ENCODE results near the gene MGST1. TPM values are rescaled to one million over a fixed set of nuclear protein-coding genes. Genes with fewer than 3 reads are reported as not detected.
"Not testable (repeated sequence)": the region's sequence is repeated elsewhere in the genome, so short reads cannot be mapped to it uniquely, and the experiment has no call there.

Gene MGST1
- total RNA-seq, 1 experiment from 2014 or later, result 32.6 TPM

DNA sequence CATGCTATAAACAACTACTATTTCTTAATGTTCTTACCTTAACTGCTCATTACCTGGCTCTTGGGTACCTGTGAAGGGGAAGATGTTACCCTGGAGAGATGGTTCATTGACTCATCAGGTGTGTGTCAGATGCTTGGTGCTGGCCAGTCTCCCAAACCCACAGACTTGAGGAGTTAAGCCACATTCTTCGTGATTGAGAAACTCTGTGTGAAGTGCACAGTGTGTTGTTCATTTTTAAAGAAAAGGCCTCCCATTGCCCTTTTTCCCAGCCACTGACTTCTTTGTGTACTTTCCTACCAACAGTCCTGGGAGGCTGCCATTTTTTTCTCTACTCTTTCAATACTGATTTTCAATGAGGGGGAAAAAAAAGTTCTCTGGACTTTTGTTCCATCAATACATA is 3.2 kb downstream of the MGST1 start:
- DNase-seq (ENCODE audit: low read depth), result peak; percentile 81

DNA sequence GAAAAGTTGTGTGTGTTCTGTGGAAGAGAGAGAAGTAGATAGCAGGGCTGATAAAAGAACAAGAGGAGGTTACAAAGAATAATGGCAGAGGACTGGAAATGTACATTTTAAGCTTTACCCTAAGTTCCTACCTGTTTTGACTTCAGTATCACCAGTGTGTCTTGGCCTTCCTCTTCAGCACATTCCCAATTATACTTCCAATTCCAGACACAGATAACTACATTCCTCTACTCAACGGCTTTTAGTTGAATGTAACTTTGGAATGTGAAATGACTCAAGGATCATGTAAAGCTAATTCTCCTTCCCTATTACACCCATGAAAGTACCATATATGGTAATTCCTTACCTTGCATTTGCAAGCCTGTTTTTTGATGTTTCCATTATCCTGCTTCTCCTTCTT is 5.0 kb downstream of the MGST1 start:
- no peak for DNase-seq (ENCODE audit: low read depth)

DNA sequence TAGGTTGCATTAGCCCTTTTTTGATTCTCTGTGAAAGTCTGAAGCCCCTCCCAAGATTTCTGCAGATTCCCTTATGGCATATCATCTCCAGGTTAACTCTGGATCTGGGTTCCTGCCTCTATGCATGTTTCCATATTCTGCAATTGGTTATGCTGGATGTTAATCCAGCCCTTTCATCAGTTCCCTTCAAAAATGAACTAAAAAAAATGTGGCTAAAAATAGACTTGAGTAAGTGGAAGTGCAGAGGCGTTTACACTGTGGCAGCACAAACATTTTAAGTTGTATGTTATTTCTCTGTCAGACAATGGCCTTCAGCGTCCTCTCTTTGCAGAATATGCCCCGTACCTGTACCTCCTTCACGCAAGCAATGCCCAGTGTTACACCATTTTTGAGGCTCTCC is 11.4 kb downstream of the MGST1 start:
- no peak for DNase-seq (ENCODE audit: low read depth)

DNA sequence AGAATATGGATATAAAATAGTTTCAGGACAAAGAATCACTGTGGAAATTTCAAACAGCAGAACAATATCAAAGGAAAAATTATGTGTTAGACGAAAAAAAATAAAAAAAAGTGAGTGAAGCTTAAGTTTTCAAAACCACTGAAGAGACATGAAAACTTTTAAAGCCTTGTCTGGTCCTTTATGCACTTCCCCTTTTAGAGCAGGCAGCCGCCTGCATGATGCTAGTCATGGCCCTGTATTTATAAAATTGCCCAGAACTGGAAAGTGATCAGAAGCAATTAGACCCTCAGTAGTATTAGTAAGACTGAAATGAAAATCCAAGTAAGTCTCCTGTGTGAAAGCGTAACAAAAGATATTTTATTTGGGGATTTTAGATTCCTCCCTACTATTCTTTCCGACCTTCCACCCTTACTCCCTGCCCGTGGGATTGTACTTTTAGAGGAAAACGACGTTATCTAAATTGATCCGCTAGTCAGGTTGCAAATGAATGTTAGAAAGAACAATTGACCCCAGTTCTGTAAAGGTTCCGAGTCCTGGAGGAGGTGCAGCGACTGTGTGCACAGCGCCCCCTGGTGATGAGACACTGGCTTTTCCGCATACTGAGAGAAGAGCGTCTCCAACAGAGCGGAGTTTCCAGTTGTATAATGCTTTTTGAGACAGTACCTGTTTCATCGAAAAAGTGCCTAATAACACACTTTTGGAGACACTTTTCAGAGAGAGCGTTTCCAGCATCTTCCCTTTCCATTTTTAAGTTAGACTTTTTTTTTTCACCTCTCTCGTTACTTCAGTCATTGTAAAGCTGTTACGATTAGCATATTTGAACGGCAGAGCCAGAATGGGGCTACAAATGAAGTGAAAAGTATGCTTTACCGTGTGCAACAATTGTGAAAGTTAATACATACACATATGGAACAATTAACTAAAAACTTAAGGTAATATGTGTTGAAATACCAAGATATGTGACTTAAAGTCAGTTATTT is 12.4 kb downstream of the MGST1 start:
- DNase-seq (ENCODE audit: low read depth), result peak; percentile 42

DNA sequence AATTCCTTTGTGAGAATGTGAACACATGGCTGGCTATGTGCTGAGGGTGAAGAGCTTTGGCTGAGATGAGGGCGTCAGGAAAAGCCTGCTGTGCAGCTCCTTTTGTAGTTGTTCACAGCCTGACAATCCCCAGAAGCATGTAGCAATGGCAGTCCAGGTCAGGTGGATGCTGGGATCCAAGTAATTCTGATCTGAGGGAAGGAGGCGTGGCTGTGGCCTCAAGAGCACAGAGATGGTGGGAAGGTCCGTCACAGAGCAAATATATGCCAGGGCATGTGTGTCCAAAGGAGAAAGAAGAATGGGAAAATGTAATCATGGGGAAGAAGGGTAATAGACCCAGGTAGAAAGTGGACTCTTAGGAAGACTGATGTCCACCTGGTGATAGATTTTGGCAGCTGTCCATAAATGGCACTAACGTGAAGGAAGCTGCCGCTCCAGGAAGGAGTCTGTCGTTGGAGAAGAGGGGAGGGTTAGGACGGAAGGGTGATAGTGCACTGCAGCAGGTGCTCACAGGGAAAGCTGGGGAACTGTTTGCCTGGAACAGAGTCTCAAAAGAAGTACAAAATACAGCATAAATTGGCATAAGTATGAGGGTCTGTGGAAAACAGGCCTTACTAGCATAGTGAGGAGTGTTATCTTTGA is 13.8 kb downstream of the MGST1 start:
- no peak for DNase-seq (ENCODE audit: low read depth)

DNA sequence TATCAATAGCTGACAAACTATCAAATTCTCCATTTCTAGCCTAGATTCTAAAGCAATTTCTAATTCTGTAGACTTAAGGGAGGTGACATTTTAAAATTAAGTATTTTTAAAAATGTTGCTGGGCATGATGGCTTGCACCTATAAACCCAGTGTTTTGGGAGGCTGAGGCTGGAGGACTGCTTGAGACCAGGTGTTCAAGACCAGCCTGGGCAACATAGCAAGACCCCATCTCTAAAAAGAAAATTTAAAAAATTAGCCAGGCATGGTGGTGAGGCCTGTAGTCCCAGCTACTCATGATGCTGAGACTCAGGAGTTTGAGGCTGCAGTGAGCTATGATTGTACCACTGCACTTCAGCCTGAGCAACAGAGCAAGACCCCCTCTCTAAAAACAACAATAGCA is 15.1 kb downstream of the MGST1 start:
- DNase-seq (ENCODE audit: low read depth), result no peak

DNA sequence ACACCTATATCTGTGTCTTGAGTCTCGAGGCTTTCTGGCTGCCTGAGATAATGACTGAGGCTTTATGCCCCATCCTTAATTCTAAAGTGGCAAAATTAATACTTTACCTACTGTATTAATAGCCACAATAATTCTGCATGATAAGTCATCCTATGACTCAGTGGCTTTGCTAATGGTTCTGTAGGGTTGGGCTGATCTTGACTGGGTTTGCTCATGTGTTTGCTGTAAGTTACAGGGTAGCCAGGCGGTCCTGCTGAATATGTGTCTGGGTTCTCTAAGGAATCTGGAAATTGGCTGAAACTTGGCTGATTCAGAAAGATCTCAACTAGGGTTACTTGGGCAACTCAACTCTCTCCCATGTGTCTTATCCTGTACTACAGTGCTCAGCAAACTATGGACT is 21.7 kb downstream of the MGST1 start:
- no peak for DNase-seq (ENCODE audit: low read depth)

DNA sequence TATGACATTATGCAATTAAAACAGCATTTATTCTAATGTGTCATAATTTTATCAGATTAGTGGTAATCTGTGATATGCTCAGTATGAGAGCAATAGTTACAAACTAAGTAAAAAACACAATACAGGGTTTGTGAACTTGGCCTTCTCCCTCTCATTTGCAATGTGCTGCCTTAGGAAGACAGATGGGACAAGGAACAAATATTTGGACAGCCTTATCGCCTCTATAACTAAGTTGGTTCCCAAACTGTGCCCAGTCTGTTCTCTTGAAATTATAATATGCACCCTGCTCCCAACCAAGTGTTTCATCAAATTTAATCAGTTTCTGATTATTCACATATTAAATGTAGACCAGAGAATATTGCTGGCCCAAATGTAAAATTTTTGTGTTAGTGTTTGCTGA is 22.7 kb downstream of the MGST1 start:
- DNase-seq (ENCODE audit: low read depth), result no peak

DNA sequence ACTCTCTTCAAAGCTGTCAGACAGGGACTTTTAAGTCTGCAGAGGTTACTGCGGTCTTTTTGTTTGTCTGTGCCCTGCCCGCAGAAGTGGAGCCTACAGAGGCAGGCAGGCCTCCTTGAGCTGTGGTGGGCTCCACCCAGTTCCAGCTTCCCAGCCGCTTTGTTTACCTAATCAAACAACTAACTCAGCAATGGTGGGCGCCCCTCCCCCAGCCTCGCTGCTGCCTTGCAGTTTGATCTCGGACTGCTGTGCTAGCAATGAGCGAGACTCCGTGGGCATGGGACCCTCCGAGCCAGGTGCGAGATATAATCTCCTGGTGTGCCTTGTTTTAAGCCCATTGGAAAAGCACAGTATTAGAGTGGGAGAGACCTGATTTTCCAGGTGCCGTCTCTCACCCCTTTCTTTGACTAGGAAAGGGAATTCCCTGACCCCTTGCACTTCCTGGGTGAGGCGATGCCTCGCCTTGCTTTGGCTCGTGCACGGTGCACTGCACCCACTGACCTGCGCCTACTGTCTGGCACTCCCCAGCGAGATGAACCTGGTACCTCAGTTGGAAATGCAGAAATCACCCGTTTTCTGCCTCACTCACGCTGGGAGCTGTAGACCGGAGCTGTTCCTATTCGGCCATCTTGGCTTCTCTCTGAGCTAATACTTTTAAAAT is 35.3 kb downstream of the MGST1 start:
- not testable (repeated sequence) for DNase-seq (ENCODE audit: low read depth)

DNA sequence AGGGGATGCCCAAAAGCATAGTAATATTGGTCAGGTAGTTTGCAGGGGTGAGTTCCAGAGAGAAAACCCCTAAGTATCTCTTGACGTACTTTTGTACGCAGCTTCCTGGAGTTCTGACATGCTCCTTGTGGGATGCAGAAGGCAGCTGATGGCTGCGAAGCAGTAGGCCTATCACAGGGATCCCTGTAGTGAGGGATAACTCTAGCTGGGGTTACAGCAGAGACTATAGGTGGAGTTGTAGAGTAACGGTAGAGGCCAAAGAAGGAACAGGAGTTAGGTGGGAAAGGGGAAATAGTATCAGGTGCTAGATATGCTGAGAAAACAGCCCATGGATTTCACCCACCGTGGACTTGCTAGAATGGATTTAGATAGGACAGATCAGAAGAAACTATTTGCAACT is 37.3 kb downstream of the MGST1 start:
- DNase-seq (ENCODE audit: low read depth), result no peak

DNA sequence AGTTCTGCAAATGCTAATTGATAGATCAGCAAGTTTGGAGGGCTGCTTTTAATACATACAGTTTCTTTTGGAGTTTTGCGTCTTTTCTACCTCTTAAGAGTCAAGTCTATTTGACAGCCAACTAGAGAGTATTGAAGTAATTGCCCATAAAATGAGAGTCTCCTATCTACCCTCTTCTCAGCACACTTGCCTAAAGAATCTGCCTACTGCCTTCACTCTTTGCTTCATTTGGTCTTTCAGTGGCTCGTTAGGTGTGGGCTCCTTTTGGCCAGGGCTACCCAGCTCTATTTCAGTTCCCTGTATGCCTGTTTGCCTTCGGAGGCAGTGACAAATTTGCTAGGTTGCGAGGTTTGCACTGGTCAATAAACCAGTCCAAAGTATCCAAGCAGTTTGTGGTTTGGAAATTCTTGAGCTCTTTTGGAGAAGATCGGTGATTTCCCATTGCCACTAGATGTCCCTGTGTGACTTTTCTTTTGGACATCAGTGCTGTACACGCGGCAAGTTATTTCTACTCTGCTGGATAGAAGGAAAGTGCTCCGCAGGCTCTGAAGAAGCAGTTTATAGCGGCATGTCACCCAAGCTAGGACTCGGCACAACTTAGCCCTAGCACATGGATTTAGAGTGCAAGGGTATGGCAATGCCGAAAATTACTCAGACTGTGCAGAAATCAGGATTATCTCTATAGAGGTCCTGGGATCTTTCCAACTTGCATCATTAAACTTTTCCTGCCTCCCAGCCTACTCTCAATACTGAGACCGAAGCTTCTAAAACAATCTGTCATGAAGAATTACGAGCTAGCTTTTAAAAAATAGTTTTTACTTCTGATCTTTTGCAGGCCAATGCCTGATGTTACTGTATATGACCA is 38.6 kb downstream of the MGST1 start:
- DNase-seq (ENCODE audit: low read depth), result peak; percentile 27

DNA sequence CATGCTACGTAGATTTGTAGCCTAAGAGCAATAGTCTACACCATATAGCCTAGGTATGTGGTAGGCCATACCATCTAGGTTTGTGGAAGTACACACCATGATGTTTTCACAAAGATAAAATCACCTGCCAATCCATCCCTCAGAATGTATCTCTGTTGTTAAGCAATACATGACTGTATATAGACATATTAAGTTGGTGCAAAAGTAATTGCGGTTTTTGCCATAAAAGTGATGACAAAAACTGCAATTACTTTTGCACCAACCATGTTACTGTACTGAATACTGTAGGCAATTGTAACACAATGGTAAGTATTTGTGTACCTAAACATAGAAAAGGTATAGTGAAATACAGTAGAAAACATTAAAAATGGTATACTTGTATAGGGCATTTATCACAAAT is 40.5 kb downstream of the MGST1 start:
- no peak for DNase-seq (ENCODE audit: low read depth)

DNA sequence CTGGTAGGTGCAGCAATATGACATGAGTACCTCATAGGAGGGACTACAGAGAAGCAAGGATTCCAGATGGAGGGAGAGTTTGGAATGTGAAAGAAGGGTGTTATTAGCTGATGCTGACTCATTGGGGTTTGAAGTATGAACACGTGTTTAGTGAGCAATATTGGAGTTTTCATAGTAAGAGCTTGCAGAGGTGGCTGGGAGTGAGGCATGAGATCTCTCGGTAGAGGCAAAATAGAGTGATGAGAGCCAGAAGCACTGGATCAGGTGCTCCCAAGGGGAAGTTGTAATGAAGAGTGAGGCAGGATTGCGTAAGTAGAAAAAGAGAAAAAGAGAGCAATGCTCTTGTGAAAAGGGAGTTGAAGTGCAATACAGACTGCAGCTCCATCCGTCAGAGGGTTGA is 42.1 kb downstream of the MGST1 start:
- DNase-seq (ENCODE audit: low read depth), result peak; percentile 68

DNA sequence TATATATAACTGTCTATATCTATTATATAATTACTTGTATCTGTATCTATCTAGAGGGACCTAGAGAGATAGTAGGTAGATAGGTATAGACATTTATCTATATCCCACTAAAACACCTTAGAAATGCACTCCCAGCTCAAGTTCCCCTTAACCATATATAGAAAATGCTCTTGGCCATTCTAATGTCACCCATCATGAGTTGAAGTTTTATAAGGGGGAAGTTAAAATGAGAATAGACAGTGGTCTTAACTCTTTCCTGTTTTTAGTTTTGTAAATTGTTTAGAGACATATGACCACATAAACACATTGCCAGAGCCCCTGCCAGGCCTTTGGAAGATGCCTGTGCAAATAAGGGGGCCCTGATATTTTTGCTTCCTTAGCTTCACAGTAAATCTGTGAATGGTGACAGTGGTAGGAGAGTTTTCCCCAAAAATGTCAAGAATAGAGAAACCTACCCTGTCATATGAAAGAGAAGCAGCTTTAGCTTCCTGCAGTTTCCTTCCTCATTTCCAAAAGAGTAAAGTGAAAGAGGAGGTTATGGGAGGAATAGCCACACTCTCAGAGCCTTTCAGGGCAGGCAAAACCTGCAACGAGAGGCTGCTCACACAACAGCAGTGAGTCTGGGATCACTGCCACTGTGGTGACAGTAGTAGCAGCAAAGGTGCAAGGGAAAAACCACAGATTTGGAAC is 45.5 kb downstream of the MGST1 start:
- DNase-seq (ENCODE audit: low read depth), result no peak

DNA sequence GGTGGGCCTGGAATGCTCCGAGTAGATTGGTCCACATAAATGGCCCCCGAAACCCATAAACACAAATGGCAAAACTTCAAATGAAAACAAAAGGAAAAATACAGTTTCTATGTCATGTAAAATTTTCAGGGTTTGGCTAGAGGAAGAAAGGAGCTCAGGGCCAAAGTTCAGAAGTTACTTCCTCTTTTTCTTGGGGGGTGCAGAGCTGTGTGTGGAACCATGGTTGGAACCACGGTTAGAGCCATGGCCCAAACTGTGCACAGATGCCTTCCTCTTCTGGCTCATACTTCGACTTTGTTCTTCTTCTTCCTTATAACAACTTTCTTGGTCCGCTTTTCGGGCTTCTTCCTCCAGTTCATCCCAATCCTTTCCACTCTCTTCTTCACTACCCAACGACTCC is 51.7 kb downstream of the MGST1 start:
- DNase-seq (ENCODE audit: low read depth), result no peak

DNA sequence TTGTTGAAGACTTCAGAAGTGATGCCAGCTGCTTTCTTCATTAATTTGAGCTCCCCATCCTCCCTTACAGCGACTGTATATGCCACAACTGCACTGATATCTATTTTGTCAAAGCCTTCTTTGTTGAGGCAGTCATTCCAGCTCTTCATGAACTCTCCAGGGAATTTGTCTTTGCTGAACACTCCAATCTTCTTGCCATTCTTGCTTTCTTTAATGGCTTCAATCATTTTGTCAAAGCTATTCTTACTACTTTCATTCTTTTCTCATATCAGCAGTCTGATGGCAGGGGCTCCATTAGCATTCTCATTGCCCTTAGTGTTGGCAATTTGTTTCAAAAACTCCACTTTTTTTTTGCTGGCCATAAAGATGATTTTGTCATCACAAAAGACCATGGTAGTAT is 54.4 kb downstream of the MGST1 start:
- DNase-seq (ENCODE audit: low read depth), result not testable (repeated sequence)

DNA sequence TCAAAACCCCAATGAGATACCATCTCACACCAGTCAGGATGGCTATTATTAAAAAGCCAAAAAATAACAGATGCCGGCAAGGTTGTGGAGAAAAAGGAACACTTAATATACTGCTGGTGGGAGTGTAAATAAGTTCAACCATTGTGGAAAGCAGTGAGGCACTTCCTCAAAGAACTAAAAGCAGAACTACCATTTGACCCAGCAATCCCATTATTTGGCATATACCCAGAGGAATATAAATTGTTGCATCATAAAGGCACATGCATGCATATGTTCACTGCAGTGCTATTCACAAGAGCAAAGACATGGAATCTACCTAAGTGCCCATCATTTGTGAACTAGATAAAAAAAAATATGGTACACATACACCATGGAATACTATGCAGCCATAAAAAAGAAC is 59.9 kb downstream of the MGST1 start:
- DNase-seq (ENCODE audit: low read depth), result no peak

Measured in HT1080 (cell line).